CD8-positive, alpha-beta memory T cell (primary cell): Measurements from ENCODE around the gene USP14. TPM values are rescaled to one million over a fixed set of nuclear protein-coding genes. Genes with fewer than 3 reads are reported as not detected.
"Not testable (repeated sequence)": the region's sequence is repeated elsewhere in the genome, so short reads cannot be mapped to it uniquely, and the experiment has no call there.

ENCODE experiments used
- CTCF ChIA-PET: fragments of 350-600 bp; sonication (Branson Sonifier 250); formaldehyde crosslinking; loops from one replicate; lab custom pipeline; 2021; ENCODE audit warnings: antibody characterized with exemption; lab: Charles Lee
- POLR2A ChIA-PET: fragments of 350-600 bp; sonication (Branson Sonifier 250); formaldehyde crosslinking; loops from one replicate; lab custom pipeline; 2021; ENCODE audit warnings: antibody characterized with exemption; lab: Charles Lee
- DNase-seq, 5 donors: peaks; one replicate each; pipeline versions ENCODE4 v3.0.0 to v3.0.0-alpha.2; 2020 to 2022; ENCODE audit warnings: mixed read lengths in 1 of 5
- H3K27ac ChIP-seq: one replicate; pipeline ENCODE4 v1.7.0; 2013; ENCODE audit warnings: low read depth, mild to moderate bottlenecking, low read length, moderate library complexity
- H3K27me3 ChIP-seq: 2 replicates; pipeline ENCODE4 v1.7.0; 2013; ENCODE audit warnings: low read length, mild to moderate bottlenecking; ENCODE audit not compliant: insufficient read depth, poor library complexity, severe bottlenecking
- H3K36me3 ChIP-seq: 2 replicates; pipeline ENCODE4 v1.7.0; 2013; ENCODE audit warnings: mild to moderate bottlenecking, low read length, moderate library complexity; ENCODE audit not compliant: insufficient read depth
- H3K4me1 ChIP-seq: 2 replicates; pipeline ENCODE4 v1.7.0; 2013; ENCODE audit warnings: mild to moderate bottlenecking, low read length, moderate library complexity; ENCODE audit not compliant: insufficient read depth
- H3K4me3 ChIP-seq: 2 replicates; pipeline ENCODE4 v1.7.0; 2013; ENCODE audit warnings: mild to moderate bottlenecking, low read length
- H3K9me3 ChIP-seq: 2 replicates; pipeline ENCODE4 v1.7.0; 2013; ENCODE audit warnings: mild to moderate bottlenecking, low read length
- H3K27ac Mint-ChIP-seq, 8 donors: one replicate each; pipeline ENCODE4 v1.8.0; 2020 to 2021; ENCODE audit warnings: mixed read lengths in 8 of 8, mild to moderate bottlenecking in 6 of 8, inconsistent platforms in 3 of 8, moderate library complexity in 3 of 8
- H3K27me3 Mint-ChIP-seq, 2 donors: one replicate each; pipeline ENCODE4 v1.8.0; 2020 to 2021; ENCODE audit warnings: mixed read lengths in 2 of 2, mild to moderate bottlenecking in 1 of 2, moderate library complexity in 1 of 2
- H3K36me3 Mint-ChIP-seq, 3 donors: one replicate each; pipeline ENCODE4 v1.8.0; 2020 to 2021; ENCODE audit warnings: mixed read lengths in 3 of 3, inconsistent platforms in 1 of 3, mild to moderate bottlenecking in 1 of 3
- H3K4me1 Mint-ChIP-seq, 3 donors: one replicate each; pipeline ENCODE4 v1.8.0; 2020 to 2021; ENCODE audit warnings: mixed read lengths in 3 of 3, inconsistent platforms in 1 of 3, mild to moderate bottlenecking in 1 of 3
- H3K4me3 Mint-ChIP-seq, 7 donors: one replicate each; pipeline ENCODE4 v1.8.0; 2020 to 2021; ENCODE audit warnings: mixed read lengths in 7 of 7, mild to moderate bottlenecking in 6 of 7, moderate library complexity in 4 of 7, inconsistent platforms in 2 of 7
- H3K9me3 Mint-ChIP-seq, 5 donors: one replicate each; pipeline ENCODE4 v1.8.0; 2020 to 2022; ENCODE audit warnings: mixed read lengths in 5 of 5, mild to moderate bottlenecking in 3 of 5, moderate library complexity in 2 of 5, inconsistent platforms in 1 of 5
- polyA plus RNA-seq: library from polyadenylated mRNA; unstranded; fragments of 300-500 nt; fragmentation: Illumina TruSeq; gene quantifications from one replicate; pipeline ENCODE4 v1.2.3, GENCODE V29; 2021
- total RNA-seq, 2 experiments: library from RNA; stranded (reverse); gene quantifications; one replicate each; pipeline ENCODE4 v1.2.3, GENCODE V29; 2021

The USP14 gene
- total RNA-seq (100 to 1,000 TPM; 111 to 113 TPM), polyA plus RNA-seq (50.2 TPM)

- Mint-ChIP-seq H3K4me3 (peak within 1 kb of the TSS; percentile 88 to 96 (median 93)), H3K27me3 (peaks cover 0 to 3% of the 10 kb centered on the region in 2 donors), H3K36me3 (peaks cover 0 to 13% (median 0%) of the 10 kb centered on the region in 3 donors), H3K9me3 (no peaks in the 10 kb centered on the region), H3K4me1 (peaks cover 25 to 45% (median 41%) of the 10 kb centered on the region in 3 donors), H3K27ac (peak within 1 kb of the TSS; percentile 92 to 98 (median 95))
- Histone ChIP-seq H3K9me3 (no peaks in the 10 kb centered on the region), H3K4me3 (peak within 1 kb of the TSS; percentile 76), H3K36me3 (no peaks in the 10 kb centered on the region), H3K4me1 (peaks cover 21% of the 10 kb centered on the region), H3K27ac (peak within 1 kb of the TSS; percentile 85), H3K27me3 (no peaks in the 10 kb centered on the region)
- ChIA-PET POLR2A (interaction anchor here (0.6 to 1.5 kb wide), 4 partner anchors 22 to 110 kb away, joined by 3 to 14 read pairs (median 3); partner anchors contain the start of gene THOC1), CTCF (interaction anchor here (1.0 to 1.3 kb wide), 2 partner anchors 13 to 27 kb away, joined by 3 read pairs; no protein-coding TSS in a partner anchor)
- DNase-seq, result peak; percentile 95 to 98 (median 95)
Measured at GRCh38 chr18:158128-159036, at the start of gene USP14. USP14 (plus strand) TSS chr18:158557; CDS start chr18:158699, 142 bp downstream.

GRCh38 chr18:108665-109063, 49.7 kb upstream of the USP14 start:
- POLR2A ChIA-PET, H3K36me3 ChIP-seq, CTCF ChIA-PET, H3K4me3 Mint-ChIP-seq, H3K27ac ChIP-seq, H3K4me1 Mint-ChIP-seq, H3K27ac Mint-ChIP-seq, H3K9me3 ChIP-seq, H3K27me3 ChIP-seq, H3K4me1 ChIP-seq, H3K36me3 Mint-ChIP-seq, H3K4me3 ChIP-seq, DNase-seq: not testable (repeated sequence)
- peaks cover 22 to 42% (median 28%) of the 10 kb centered on the region in 5 donors for H3K9me3 Mint-ChIP-seq
- H3K27me3 Mint-ChIP-seq, result peaks cover 3 to 14% of the 10 kb centered on the region in 2 donors

- H3K27ac Mint-ChIP-seq, result peak overlapping the region in 5 of 8 donors; percentile 0 to 6 (median 2)
- not testable (repeated sequence) for H3K36me3 ChIP-seq
Measured at GRCh38 chr18:109130-109921, 49.0 kb upstream of the USP14 start.

GRCh38 chr18:109922-110261, 48.5 kb upstream of the USP14 start:
- H3K27ac ChIP-seq, POLR2A ChIA-PET, H3K4me1 Mint-ChIP-seq, H3K4me1 ChIP-seq, H3K9me3 ChIP-seq, H3K4me3 Mint-ChIP-seq, H3K36me3 ChIP-seq, H3K27me3 ChIP-seq, H3K4me3 ChIP-seq, H3K36me3 Mint-ChIP-seq, H3K27me3 Mint-ChIP-seq, CTCF ChIA-PET: not testable (repeated sequence)
- H3K9me3 Mint-ChIP-seq, result peaks cover 22 to 42% (median 28%) of the 10 kb centered on the region in 5 donors
- peak in 3 of 5 donors; percentile 25 to 57 (median 30) for DNase-seq
- H3K27ac Mint-ChIP-seq, result peak overlapping the region in 4 of 8 donors; percentile 0 to 6 (median 1)

More at GRCh38 chr18:109130-109921, 49.0 kb upstream of the USP14 start:
- H3K27me3 Mint-ChIP-seq, H3K36me3 Mint-ChIP-seq, POLR2A ChIA-PET, H3K27ac ChIP-seq, H3K4me1 ChIP-seq, H3K4me1 Mint-ChIP-seq, H3K4me3 ChIP-seq, H3K4me3 Mint-ChIP-seq, CTCF ChIA-PET, H3K9me3 ChIP-seq, H3K27me3 ChIP-seq: not testable (repeated sequence)
- H3K9me3 Mint-ChIP-seq, result peaks cover 22 to 42% (median 28%) of the 10 kb centered on the region in 5 donors
- DNase-seq, result peak in 4 of 5 donors; percentile 28 to 76 (median 53)

- H3K9me3 ChIP-seq, H3K36me3 Mint-ChIP-seq, H3K36me3 ChIP-seq, H3K27me3 Mint-ChIP-seq, H3K4me3 ChIP-seq, H3K27ac ChIP-seq, H3K4me1 Mint-ChIP-seq, H3K27me3 ChIP-seq, H3K4me1 ChIP-seq, CTCF ChIA-PET, POLR2A ChIA-PET: not testable (repeated sequence)
- H3K9me3 Mint-ChIP-seq, result peaks cover 22 to 42% (median 31%) of the 10 kb centered on the region in 5 donors
- H3K4me3 Mint-ChIP-seq, result peak overlapping the region in 3 of 7 donors; percentile 86 to 89 (median 88)
- DNase-seq, result peak in 1 of 5 donors; percentile 18
- H3K27ac Mint-ChIP-seq, result peak overlapping the region in 7 of 8 donors; percentile 10 to 96 (median 90)
Measured at GRCh38 chr18:110351-111201, 47.8 kb upstream of the USP14 start.

GRCh38 chr18:111306-112014, 46.9 kb upstream of the USP14 start:
- Histone ChIP-seq H3K27me3 (no peaks in the 10 kb centered on the region), H3K9me3 (no peaks in the 10 kb centered on the region), H3K36me3 (no peaks in the 10 kb centered on the region), H3K27ac (peak overlapping the region; percentile 64), H3K4me1 (peaks cover 9% of the 10 kb centered on the region), H3K4me3 (peak overlapping the region; percentile 66)
- DNase-seq, result peak; percentile 60 to 81 (median 76)
- H3K9me3 Mint-ChIP-seq, result peaks cover 22 to 42% (median 31%) of the 10 kb centered on the region in 5 donors
- ChIA-PET POLR2A (no interaction called here), CTCF (no interaction called here)
- H3K4me3 Mint-ChIP-seq, result peak overlapping the region; percentile 82 to 89 (median 85)
- H3K27me3 Mint-ChIP-seq, result peaks cover 3 to 4% of the 10 kb centered on the region in 2 donors
- peak overlapping the region; percentile 20 to 96 (median 90) for H3K27ac Mint-ChIP-seq
- H3K4me1 Mint-ChIP-seq, result peaks cover 8 to 9% (median 8%) of the 10 kb centered on the region in 3 donors
- H3K36me3 Mint-ChIP-seq, result peaks cover 0 to 3% (median 0%) of the 10 kb centered on the region in 3 donors
